Skeletal muscle tissue (tissue), 4 donors: Measurements from ENCODE around the gene ZNF93. TPM values are rescaled to one million over a fixed set of nuclear protein-coding genes. Genes with fewer than 3 reads are reported as not detected.
A peak's percentile ranks its signal among the peaks of the same experiment; 100 is the strongest.
"Not testable (repeated sequence)": the region's sequence is repeated elsewhere in the genome, so short reads cannot be mapped to it uniquely, and the experiment has no call there.

Source experiments
- H3K27ac ChIP-seq: one replicate; pipeline ENCODE4 v1.7.0; 2013; ENCODE audit warnings: mild to moderate bottlenecking, low read depth, low read length, inconsistent platforms
- H3K27me3 ChIP-seq, 3 donors: one replicate each; pipeline ENCODE4 v1.7.0; 2013; ENCODE audit warnings: low read length in 3 of 3; ENCODE audit not compliant: control insufficient read depth in 3 of 3, insufficient read depth in 3 of 3
- H3K36me3 ChIP-seq, 3 donors: one replicate each; pipeline ENCODE4 v1.7.0; 2013; ENCODE audit warnings: low read length in 3 of 3; ENCODE audit not compliant: control insufficient read depth in 3 of 3, insufficient read depth in 3 of 3
- H3K4me1 ChIP-seq, 3 donors: one replicate each; pipeline ENCODE4 v1.7.0; 2013; ENCODE audit warnings: low read length in 3 of 3, mild to moderate bottlenecking in 3 of 3; ENCODE audit not compliant: control insufficient read depth in 3 of 3, insufficient read depth in 3 of 3
- H3K4me3 ChIP-seq, 3 donors: one replicate each; pipeline ENCODE4 v1.7.0; 2013; ENCODE audit warnings: low read length in 3 of 3
- H3K9ac ChIP-seq, 3 donors: one replicate each; pipeline ENCODE4 v1.7.0; 2013; ENCODE audit warnings: low read length in 3 of 3, mild to moderate bottlenecking in 3 of 3, moderate library complexity in 2 of 3, low read depth in 1 of 3
- H3K9me3 ChIP-seq, 3 donors: one replicate each; pipeline ENCODE4 v1.7.0; 2013; ENCODE audit warnings: low read length in 3 of 3; ENCODE audit not compliant: control insufficient read depth in 3 of 3
- total RNA-seq: library from RNA; depleted of rRNA; stranded (reverse); fragments of >200 nt; gene quantifications from one replicate; pipeline ENCODE4 v1.2.3, GENCODE V29; 2014
- donor health status: Osteomylitis.

The ZNF93 gene
- total RNA-seq, 1 donor from 2014 or later: 7.3 TPM

DNA sequence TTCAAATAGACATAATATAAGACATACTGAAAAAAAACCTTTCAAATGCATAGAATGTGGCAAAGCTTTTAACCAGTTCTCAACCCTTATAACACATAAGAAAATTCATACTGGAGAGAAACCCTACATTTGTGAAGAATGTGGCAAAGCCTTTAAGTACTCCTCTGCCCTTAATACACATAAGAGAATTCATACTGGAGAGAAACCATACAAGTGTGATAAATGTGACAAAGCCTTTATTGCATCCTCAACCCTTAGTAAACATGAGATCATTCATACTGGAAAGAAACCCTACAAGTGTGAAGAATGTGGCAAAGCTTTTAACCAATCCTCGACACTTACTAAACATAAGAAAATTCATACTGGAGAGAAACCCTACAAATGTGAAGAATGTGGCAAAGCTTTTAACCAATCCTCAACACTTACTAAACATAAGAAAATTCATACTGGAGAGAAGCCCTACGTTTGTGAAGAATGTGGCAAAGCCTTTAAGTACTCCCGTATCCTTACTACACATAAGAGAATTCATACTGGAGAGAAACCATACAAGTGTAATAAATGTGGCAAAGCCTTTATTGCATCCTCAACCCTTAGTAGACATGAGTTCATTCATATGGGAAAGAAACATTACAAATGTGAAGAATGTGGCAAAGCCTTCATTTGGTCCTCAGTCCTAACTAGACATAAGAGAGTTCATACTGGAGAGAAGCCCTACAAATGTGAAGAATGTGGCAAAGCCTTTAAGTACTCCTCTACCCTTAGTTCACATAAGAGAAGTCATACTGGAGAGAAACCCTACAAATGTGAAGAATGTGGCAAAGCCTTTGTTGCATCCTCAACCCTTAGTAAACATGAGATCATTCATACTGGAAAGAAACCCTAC, 32.9 kb downstream of the ZNF93 start:
- not testable (repeated sequence) for H3K27ac ChIP-seq, H3K27me3 ChIP-seq, H3K9ac ChIP-seq, H3K4me1 ChIP-seq
- peaks cover 5 to 13% (median 11%) of the 10 kb centered on the region in 3 donors for H3K9me3 ChIP-seq
- peaks cover 4 to 11% (median 8%) of the 10 kb centered on the region in 3 donors for H3K36me3 ChIP-seq
- peak overlapping the region in 1 of 3 donors; percentile 43 for H3K4me3 ChIP-seq

GRCh38 chr19:19937403-19937802, 36.7 kb downstream of the ZNF93 start:
- H3K27ac ChIP-seq: no peak overlapping the region
- no peaks in the 10 kb centered on the region for H3K4me1 ChIP-seq
- H3K36me3 ChIP-seq: peaks cover 4 to 11% (median 8%) of the 10 kb centered on the region in 3 donors
- peaks cover 5 to 11% (median 11%) of the 10 kb centered on the region in 3 donors for H3K9me3 ChIP-seq
- H3K4me3 ChIP-seq: no peak overlapping the region
- H3K9ac ChIP-seq: no peak overlapping the region
- H3K27me3 ChIP-seq: no peaks in the 10 kb centered on the region

GRCh38 chr19:19938449-19938848, 37.7 kb downstream of the ZNF93 start:
- Histone ChIP-seq H3K9me3 (peaks cover 5 to 11% (median 11%) of the 10 kb centered on the region in 3 donors), H3K36me3 (peaks cover 4 to 10% (median 7%) of the 10 kb centered on the region in 3 donors), H3K9ac (no peak overlapping the region), H3K27me3 (no peaks in the 10 kb centered on the region), H3K27ac (no peak overlapping the region), H3K4me3 (no peak overlapping the region), H3K4me1 (no peaks in the 10 kb centered on the region)

DNA sequence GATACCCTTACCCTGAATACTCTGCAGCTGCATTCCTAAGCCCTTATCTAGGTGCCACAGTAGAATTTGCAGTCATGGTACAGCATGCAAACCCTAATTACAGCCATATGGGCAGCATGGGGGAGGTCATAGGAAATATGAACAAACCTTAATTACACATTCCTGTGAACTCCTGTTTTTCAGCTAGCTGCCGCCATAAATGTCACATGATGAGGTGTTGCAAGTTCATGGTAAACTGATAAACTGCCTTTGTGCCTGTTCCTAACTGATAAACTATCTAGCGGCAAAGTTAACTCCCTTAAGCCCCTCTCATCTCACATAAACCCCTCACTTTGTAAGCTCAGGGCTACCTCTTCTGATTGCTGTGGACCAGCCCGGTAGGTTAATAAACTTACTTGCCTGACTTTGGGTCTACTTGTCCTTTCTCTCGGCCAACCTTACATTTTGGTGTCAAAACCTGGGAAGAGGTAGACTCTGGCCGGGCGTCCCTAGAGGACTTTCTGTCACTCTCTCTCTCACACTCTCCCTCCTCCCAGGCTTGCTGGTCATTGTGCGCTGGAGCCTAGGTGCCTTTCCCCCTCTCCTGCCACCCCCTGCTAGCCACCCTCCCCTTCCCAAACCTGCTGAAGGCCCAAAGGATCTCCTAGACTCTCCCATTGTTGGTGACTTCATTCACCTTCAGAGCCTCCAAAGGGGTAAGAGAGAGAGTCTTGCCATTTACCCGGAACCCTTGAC, 43.3 kb downstream of the ZNF93 start:
- no peaks in the 10 kb centered on the region for H3K9me3 ChIP-seq
- H3K36me3 ChIP-seq: no peaks in the 10 kb centered on the region
- no peak overlapping the region for H3K9ac ChIP-seq
- no peak overlapping the region for H3K27ac ChIP-seq
- no peaks in the 10 kb centered on the region for H3K4me1 ChIP-seq
- peaks cover 0 to 7% (median 7%) of the 10 kb centered on the region in 3 donors for H3K27me3 ChIP-seq
- H3K4me3 ChIP-seq: no peak overlapping the region

DNA sequence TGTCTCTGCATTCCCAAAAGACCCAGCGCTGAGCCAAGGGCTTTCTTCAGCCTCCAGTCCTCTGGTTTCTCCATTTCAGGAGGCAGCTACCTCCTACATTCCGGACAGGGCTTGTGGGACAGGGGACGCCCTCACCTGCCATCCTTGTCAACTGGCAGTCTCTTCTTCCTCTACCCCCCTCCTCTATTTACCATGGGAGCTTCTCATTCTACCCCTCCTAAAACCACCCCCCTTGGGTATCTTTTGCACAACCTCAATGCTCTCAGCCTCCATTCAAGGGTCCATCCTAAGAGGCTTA, 43.8 kb downstream of the ZNF93 start:
- Histone ChIP-seq H3K4me3 (no peak overlapping the region), H3K27ac (no peak overlapping the region), H3K4me1 (no peaks in the 10 kb centered on the region), H3K27me3 (peaks cover 0 to 7% (median 7%) of the 10 kb centered on the region in 3 donors), H3K36me3 (no peaks in the 10 kb centered on the region), H3K9ac (no peak overlapping the region), H3K9me3 (no peaks in the 10 kb centered on the region)

DNA sequence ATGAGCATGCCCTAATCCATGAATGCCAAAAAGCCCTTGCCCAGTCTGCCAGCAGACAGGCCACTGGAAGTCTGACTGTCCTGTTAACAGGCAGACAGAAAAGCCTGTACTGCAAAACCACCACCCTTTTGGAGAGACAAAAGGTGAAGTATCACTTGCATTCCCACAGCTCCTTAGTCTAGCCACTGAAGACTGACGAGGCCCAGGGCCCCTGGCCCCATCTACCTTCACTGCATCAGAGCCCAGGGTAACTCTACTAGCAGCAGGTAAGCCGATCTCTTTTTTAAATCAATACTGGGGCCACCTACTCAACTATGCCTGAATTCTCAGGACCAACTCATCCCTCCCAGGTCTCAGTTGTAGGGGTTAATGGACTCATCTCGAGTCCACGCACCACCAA, 45.5 kb downstream of the ZNF93 start:
- Histone ChIP-seq H3K36me3 (no peaks in the 10 kb centered on the region), H3K4me1 (no peaks in the 10 kb centered on the region), H3K9me3 (no peaks in the 10 kb centered on the region), H3K27me3 (peaks cover 0 to 7% (median 7%) of the 10 kb centered on the region in 3 donors), H3K27ac (no peak overlapping the region), H3K4me3 (no peak overlapping the region), H3K9ac (no peak overlapping the region)

GRCh38 chr19:19948800-19949199, 48.1 kb downstream of the ZNF93 start:
- Histone ChIP-seq H3K9me3 (no peaks in the 10 kb centered on the region), H3K4me3 (no peak overlapping the region), H3K36me3 (no peaks in the 10 kb centered on the region), H3K9ac (no peak overlapping the region), H3K4me1 (no peaks in the 10 kb centered on the region), H3K27me3 (peaks cover 0 to 7% (median 7%) of the 10 kb centered on the region in 3 donors), H3K27ac (no peak overlapping the region)

GRCh38 chr19:19955208-19955607, 54.5 kb downstream of the ZNF93 start:
- H3K27ac ChIP-seq: no peak overlapping the region
- no peaks in the 10 kb centered on the region for H3K36me3 ChIP-seq
- H3K4me3 ChIP-seq: no peak overlapping the region
- peaks cover 0 to 2% (median 2%) of the 10 kb centered on the region in 3 donors for H3K4me1 ChIP-seq
- H3K9ac ChIP-seq: no peak overlapping the region
- H3K9me3 ChIP-seq: no peaks in the 10 kb centered on the region
- H3K27me3 ChIP-seq: peaks cover 0 to 3% (median 2%) of the 10 kb centered on the region in 3 donors

DNA sequence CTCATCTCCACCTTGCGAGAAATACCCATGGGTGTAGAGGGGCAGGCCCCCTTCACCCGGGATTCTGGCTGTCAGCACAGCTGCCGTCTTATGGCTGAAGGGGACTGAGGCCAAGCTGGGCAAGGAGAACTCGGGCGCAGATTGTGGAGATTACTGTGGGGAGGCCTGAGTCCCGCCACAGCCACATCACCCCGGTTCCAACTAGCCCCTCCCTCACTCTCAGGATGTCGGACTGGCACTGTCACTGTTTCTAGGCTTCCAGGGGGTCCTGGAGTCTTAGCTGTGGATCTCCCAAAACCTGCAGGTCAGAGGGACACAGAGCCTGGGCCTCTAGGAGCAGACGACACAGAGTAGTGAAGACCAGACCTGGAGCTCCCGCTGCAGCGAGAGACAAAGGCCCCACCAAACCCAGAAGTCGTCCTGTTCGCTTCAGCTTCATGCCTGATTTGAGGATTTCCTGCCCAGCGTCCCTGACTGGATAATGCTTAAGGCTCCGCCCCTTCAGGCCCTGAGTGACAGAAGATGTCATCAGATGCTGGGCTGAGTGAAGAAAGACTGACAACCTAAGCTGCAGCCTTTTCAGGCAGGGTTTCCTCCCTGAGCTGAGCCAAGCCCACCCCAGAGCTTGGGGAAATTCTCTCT, 55.8 kb downstream of the ZNF93 start:
- no peak overlapping the region for H3K27ac ChIP-seq

GRCh38 chr19:19957766-19958165, 57.0 kb downstream of the ZNF93 start:
- H3K27ac ChIP-seq, H3K4me1 ChIP-seq, H3K9ac ChIP-seq, H3K27me3 ChIP-seq, H3K4me3 ChIP-seq, H3K36me3 ChIP-seq, H3K9me3 ChIP-seq: not testable (repeated sequence)

More for the DNA sequence above, 55.8 kb downstream of the ZNF93 start:
- Histone ChIP-seq H3K36me3 (no peaks in the 10 kb centered on the region), H3K27me3 (peaks cover 0 to 3% (median 2%) of the 10 kb centered on the region in 3 donors), H3K9ac (no peak overlapping the region), H3K9me3 (no peaks in the 10 kb centered on the region), H3K4me3 (no peak overlapping the region), H3K4me1 (peaks cover 0 to 2% (median 2%) of the 10 kb centered on the region in 3 donors)
